ENCODE measurements around the gene APRT.
"Not testable (repeated sequence)": the region's sequence is repeated elsewhere in the genome, so short reads cannot be mapped to it uniquely, and the experiment has no call there.

Gene APRT

DNA sequence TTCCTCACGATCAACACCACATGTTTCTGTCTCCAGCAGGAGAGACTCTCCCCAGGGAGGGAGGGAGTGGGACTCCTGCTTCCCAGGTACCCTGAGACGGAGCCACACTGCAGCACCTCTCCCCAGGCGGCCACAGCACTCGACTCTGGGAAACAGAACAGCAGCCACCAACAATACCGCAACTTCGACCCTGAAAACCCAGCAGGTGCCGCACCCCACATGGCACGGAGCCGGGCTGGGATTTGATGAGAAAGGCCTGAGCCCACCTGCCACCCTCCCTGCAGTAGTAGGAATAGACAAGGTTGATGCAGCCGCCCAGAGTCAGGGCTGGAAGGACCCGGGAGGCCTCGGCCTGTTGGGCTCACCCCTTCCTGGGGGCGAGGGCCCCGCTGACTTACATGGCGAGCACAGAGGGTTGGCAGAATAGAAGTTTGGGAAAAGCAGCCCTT, 30.6 kb upstream of the APRT start:
- DNase-seq (ENCODE audit: low spot score) = no peak

DNA sequence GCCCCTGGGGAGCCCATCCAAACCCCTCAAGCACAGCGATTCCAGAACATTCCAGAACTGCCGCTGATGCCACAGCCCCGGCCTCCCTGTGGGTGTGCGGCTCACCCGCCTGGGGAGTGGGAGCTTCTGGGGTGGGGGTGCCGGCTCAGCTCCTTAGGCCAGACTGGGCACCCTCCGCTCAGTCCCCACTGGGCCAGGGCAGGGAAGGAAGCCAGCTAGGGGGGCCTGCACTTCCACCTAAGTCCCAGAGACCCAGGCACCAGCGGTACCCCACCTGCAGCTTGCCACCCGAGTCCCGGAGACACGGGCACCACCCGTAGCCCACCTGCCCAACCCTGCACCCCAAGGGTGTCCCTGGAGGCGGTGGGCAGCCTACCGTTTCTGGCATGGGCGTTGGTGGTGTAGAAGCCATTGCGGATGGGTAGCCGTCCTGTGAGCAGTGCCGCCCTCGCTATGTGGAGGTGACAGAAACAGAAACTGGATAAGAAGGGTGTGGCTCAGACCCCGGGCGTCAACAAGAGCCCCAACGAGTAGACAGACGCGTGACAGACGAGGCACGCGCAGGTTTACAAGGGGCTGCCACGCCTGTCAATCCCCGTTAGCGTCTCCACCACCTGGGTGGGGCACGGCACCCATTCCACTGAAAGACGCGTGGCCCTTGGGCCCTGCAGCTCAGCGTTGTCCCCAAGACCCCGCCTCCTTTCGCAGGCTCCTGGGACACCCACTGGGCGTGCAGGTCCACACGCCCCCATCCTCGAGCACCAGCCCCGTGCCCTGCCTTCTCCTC, 30.0 kb upstream of the APRT start:
- no peak for DNase-seq (ENCODE audit: low spot score)

- DNase-seq (ENCODE audit: low spot score) = no peak
These were observed 29.0 kb upstream of the APRT start for GRCh38 chr16:88840600-88841215.

DNA sequence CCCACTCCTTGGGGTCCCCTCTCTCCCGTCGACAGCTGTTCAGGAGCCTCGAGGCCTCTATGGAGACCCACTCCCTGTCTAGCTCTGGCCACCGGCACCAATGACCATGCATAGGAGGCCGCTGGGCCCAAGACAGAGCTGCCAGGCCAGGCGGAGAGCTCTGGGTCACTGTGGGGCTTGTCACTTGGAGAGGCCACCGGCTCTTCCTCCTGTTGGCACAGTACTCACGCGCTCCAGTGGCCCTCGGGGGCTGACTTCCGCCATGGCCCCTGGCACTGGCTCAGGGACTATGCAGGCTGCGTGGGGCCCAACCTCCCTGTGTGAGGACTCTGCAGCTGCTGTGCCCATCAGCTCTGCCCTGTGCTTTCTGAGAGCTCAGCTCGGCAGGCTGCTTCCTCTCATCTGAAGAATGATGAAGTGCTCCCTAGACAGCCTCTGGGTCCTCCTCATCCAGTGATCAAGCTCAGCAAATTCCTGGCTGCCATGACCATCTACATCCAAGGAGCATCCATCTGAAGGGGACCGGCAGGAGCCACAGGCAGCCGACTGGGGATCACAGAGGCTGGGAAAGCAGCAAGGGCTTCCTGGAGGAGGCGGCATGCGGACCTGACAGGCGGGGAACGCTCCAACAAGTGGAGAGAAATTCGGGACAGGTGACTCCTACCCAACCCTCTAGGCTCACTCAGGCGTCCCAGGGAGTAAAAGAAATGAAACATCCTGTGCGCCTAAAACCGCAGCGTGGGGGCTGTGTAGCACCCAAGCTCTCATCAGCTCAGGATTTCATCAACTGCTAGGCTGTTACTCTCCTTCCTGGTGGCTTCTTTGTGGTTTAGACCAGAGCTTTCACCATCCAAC, 28.2 kb upstream of the APRT start:
- no peak for DNase-seq (ENCODE audit: low spot score)

DNA sequence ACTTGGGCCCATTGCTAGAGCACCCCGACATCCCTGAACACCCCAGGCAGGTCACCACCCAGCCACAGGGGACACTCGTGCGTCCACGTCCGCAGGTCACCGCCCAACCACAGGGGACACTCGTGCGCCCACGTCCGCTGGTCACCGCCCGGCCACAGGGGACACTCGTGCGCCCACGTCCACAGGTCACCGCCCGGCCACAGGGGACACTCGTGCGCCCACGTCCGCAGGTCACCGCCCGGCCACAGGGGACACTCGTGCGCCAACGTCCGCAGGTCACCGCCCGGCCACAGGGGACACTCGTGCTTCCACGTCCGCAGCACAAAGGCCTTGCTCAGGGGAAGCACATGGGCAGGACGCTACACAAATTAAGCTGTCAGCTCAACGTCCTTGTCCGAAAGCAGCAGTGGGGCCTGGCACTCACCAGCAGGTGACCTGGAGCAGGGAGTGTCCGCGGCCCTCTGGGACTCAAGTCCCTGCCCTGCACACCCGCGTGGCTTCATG, 27.4 kb upstream of the APRT start:
- DNase-seq (ENCODE audit: low spot score) = no peak

DNA sequence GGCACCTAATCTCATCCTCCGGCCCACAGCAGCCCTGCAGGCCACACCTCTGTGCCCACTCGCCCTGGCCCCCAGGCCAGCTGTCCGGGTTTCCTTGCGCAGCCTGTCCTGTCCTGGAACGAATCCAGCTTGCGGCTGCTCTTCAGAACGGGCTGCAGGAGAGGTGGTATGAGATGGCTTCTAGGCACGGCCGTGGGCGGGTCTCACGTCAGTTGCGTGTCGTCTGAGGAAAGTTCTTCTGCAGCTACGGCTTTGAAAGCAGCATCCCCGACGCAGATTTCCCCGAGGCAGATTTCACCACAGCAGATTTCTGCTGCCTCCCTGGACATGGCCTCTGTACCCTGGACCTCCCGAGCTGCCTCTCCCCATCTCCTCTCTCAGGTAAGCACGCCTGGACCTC, 26.8 kb upstream of the APRT start:
- no peak for DNase-seq (ENCODE audit: low spot score)

GRCh38 chr16:88837806-88838205, 26.1 kb upstream of the APRT start:
- no peak for DNase-seq (ENCODE audit: low spot score)

DNA sequence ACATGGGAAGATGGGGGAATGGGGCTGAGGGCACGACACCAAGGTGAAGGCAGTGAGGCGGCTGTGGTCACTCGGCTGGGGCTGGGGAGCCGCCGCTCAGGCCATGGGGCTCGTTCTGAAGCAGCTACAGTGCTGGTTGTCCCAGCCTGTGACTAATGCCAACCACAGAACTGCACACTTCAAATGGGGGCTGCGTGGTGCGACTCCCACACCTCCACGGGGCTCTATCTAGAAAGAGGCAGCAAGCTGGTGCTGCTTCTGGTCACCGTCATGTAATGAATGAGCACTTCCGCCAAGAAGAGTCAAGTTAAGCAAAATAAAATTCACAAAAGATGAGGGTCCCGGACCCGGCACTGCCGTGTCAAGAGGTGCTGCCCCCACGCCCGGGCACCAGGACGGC, 25.1 kb upstream of the APRT start:
- no peak for DNase-seq (ENCODE audit: low spot score)

GRCh38 chr16:88835818-88836217, 24.1 kb upstream of the APRT start:
- no peak for DNase-seq (ENCODE audit: low spot score)

DNA sequence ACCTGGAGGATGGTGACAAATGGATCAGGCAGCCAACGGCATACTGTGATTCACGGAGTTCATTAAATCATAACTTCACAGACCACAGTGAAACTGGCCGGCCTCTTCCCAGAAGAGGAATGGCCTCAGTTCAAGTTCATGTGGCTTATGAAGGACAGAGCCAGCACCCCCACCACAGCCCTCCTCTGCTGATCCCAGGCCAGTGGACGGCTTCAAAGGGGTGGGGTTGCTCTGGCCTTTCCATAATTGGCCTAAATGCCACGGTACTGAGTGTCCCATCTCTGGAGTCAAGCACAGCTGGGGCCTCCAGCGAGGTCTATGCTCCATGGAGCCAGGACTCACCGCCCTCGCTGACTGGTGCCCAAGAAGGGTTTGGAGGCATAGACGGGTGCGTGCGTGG, 23.7 kb upstream of the APRT start:
- no peak for DNase-seq (ENCODE audit: low spot score)

DNA sequence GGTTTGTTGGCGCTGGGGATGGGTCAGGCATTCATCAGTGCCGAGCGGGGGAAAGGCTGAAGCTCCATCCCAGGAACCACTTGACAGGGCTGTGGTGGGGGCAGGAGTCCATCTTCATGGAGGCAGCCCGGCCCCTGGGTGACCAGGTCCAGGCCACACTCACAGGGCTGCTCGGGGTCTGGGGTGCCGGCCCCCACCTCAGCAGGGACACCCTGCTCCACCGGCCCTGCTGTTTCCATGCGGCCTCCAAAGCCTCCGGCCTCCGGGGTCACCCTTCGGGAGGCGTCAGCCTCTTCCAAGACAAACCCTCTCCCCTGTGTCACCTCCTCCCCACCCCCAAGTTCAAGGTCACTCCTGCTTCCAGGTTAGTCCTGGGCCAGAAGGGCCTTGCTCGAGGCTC, 22.9 kb upstream of the APRT start:
- DNase-seq (ENCODE audit: low spot score) = no peak

DNA sequence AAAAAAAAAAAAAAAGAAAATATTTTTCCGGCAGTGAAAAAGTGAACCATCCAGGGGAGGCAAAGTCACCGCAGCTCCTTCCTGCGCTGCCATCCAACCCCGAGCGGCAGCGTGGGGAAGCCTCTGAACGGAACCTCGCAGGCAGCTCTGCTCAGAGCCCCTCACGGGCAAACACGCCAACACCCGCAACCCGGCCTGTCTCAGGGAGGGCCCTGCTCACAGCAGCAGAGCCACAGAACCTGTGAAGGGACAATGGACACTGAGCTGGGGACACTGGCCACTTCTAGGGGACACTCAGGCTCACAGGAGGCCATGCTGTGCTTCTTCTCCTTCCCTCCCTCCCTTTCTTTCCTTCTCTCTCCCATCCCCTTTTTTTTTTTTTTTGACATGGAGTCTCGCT, 21.4 kb upstream of the APRT start:
- DNase-seq (ENCODE audit: low spot score) = no peak

GRCh38 chr16:88831838-88832237, 20.1 kb upstream of the APRT start:
- no peak for DNase-seq (ENCODE audit: low spot score)

DNA sequence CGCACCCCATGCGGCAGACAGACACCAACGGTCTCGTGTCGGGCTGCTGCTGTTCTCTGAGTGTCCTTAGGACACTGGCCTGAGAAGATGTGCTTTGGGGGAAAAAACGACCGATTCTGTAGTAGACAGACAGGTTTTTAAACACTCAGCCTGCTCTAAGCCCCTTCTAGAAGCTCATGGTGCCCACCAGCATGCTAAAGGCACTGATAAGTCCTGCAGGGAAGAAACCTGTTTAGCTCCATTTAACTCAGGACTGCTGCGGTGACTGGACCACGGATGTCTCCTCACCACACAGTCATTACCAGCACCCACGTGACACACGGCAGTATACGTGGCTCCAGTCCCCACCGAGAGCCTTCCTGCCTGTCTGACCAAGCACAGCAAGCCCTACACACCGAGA, 19.1 kb upstream of the APRT start:
- DNase-seq (ENCODE audit: low spot score) = no peak

DNA sequence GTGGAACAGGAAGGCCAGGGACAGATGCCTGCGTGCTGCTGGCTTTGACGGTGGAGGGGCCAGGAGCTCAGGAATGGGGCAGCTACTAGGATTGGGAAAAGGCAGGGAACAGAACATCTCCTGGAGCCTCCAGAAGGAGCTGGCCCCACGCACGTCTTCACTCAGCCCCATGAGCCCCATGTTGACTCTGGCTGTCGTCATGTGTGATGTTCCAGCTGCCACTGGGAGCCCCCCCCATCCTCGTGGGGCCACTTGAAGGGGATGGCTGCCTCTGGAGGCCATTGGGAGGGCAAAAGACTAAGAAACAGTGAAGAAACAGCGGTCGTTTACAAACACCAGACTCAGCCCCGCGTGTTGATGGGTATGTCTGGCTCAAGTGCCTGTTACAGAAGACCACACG, 18.5 kb upstream of the APRT start:
- DNase-seq (ENCODE audit: low spot score) = no peak

DNA sequence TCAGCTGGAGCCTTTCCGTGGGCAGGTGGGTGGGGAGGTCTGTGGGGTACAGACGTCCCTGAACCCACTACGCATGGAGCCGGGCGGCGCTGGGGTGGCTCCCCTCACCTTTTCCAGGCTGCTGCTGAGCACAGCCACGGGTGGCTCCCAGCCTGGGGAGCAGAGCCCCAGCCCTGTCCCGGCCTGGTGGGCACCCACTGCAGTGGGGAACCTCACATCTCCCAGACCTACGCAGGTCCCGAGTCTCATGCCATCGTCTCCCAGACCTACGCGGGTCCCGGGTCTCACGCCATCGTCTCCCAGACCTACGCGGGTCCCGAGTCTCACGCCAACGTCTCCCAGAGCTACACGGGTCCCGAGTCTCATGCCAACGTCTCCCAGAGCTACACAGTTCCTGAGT, 17.0 kb upstream of the APRT start:
- DNase-seq (ENCODE audit: low spot score) = no peak

DNA sequence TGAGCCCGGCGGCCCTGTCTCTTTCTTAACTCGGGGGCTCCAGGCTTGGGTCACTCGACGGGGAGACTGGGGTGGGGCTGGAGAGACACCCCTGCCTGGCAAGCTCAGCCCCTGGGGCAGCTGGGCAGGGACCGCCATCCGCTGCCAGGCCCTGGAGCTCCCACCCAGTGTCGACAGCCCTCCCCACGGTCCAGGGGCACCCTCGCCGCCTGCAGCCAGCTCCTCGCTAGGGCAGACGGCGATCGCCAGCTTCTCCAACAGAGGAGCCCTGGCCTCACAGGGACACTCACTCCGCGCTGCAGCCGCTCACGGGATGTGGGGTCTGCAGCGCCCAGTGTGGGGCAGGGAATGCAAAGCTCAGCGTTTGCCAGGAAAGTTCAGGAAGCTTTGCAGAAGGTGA, 16.0 kb upstream of the APRT start:
- DNase-seq (ENCODE audit: low spot score) = no peak

DNA sequence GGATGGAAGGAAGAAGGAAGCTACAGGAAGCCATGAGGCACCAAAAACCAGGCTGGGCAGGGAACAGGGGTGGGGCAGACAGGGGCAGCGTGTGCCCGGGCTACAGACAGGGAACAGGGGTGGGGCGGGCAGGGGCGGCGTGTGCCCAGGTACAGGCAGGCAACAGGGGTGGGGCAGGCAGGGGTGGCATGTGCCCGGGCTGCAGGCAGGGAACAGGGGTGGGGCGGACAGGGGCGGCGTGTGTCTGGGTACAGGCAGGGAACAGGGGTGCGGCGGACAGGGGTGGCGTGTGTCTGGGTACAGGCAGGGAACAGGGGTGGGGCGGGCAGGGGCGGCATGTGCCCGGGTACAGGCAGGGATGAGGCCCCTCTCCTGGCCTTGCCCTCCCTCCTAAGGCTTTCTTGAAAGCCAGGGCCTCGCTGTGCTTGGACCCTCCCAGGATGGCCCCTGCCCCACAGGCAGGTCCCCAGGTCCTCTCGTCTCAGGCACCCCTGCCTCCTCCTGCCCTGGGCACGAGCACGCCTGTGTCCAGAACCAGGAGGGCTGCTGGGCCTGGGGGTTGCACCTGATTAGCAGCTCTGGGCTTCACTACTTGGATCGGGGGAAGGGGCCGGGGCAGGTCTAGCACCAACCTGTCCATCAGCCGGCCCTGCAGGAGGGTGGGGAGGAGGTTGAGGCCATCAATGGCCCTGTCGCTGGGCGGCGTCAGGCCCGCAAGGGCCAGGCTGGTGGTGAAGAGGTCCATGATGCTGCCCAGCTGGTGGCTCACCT, 14.5 kb upstream of the APRT start:
- DNase-seq (ENCODE audit: low spot score) = no peak

GRCh38 chr16:88825146-88825545, 13.4 kb upstream of the APRT start:
- no peak for DNase-seq (ENCODE audit: low spot score)

DNA sequence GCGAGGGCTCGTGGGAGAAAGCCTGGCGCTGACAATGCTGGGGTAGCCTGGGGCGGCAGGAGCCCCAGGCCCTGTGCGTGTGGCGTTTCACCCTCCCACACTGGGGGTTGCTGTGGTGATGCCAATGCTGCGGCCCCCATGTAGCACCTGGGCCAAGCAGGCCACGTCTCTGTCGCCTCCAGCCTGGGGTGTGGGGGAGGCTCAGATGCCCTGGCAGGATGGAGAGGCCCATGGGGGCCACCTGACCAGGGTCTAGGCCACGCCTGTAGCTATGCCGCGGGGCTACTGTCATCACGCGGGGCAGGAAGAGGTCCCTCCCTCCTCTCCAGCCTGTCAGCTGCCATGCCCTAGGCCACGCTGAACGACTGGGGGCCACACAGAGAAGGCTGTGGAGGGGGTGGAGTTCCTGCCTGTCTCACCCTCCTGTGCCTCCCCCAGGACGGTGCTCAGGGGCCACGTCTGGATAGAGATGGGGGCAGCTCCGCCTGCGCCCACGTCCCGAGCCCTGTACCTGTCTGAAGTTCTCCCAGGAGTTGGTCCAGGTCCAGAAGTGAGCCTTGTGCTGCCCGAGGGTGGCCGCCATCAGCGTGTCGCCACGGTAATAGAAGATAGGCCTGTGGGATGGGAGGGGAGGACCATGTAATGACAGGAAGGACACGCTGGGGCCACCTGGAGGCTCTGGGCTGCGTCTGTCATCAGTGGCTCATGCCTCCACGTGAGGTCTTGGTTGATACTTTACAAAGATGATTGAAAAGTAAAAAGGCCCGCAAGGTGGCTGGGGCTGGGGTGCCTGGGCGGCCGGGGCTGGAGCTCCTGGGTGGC, 12.7 kb upstream of the APRT start:
- no peak for DNase-seq (ENCODE audit: low spot score)

GRCh38 chr16:88823646-88824045, 11.9 kb upstream of the APRT start:
- DNase-seq (ENCODE audit: low spot score) = not testable (repeated sequence)
